PC-9 (cell line): ENCODE data around the gene S100A5. TPM values are rescaled to one million over a fixed set of nuclear protein-coding genes. Genes with fewer than 3 reads are reported as not detected.
A peak's percentile ranks its signal among the peaks of the same experiment; 100 is the strongest.

Source experiments
- BruUV-seq: library from RNA; stranded (reverse); fragments of 400-500 nt; replicated peaks from 2 replicates; lab custom pipeline; 2021; lab: Mats Ljungman, UMichigan
- CTCF ChIA-PET: fragments of 300-600 bp; sonication (Branson Sonifier 250); formaldehyde crosslinking; loops from one replicate; lab custom pipeline; 2022; ENCODE audit warnings: antibody characterized with exemption; lab: Charles Lee
- POLR2A ChIA-PET: fragments of 300-600 bp; sonication (Branson Sonifier 250); formaldehyde crosslinking; loops from one replicate; lab custom pipeline; 2022; ENCODE audit warnings: antibody characterized with exemption; ENCODE audit not compliant: unreplicated experiment; lab: Charles Lee
- DNase-seq, 2 experiments: peaks; one replicate each; pipeline versions ENCODE4 v3.0.0 to v3.0.0-alpha.2; 2015 to 2022; ENCODE audit warnings: mixed read lengths in 1 of 2
- H2AFZ ChIP-seq: fragments of 200-600 bp; sonication (generic); 2 replicates; pipeline ENCODE4 v1.8.1; 2017; ENCODE audit warnings: antibody characterized with exemption
- H3F3A ChIP-seq: fragments of 200-600 bp; sonication (generic); 2 replicates; pipeline ENCODE4 v1.8.1; 2017; ENCODE audit warnings: antibody characterized with exemption, mild to moderate bottlenecking, low read depth; ENCODE audit not compliant: insufficient read depth
- H3K27ac ChIP-seq: fragments of 200-600 bp; sonication (generic); 2 replicates; pipeline ENCODE4 v1.6.1; 2016; ENCODE audit warnings: mixed run types
- H3K27me3 ChIP-seq: fragments of 200-600 bp; sonication (generic); 2 replicates; pipeline ENCODE4 v1.6.1; 2016; ENCODE audit warnings: low read depth, mixed run types; ENCODE audit not compliant: insufficient read depth
- H3K36me3 ChIP-seq: fragments of 200-600 bp; sonication (generic); 2 replicates; pipeline ENCODE4 v1.6.1; 2016; ENCODE audit warnings: low read depth, mixed run types
- H3K4me1 ChIP-seq: fragments of 200-600 bp; sonication (generic); replicated peaks from 2 replicates; pipeline ENCODE4 v1.6.1; 2016; ENCODE audit warnings: mixed run types; ENCODE audit not compliant: insufficient read depth
- H3K4me2 ChIP-seq: fragments of 200-600 bp; sonication (generic); 2 replicates; pipeline ENCODE4 v1.6.1; 2017; ENCODE audit warnings: mixed run types
- H3K4me3 ChIP-seq: fragments of 200-600 bp; sonication (generic); 2 replicates; pipeline ENCODE4 v1.6.1; 2016; ENCODE audit warnings: mixed run types
- H3K79me2 ChIP-seq: fragments of 200-600 bp; sonication (generic); 2 replicates; pipeline ENCODE4 v1.6.1; 2017; ENCODE audit warnings: low read depth, mixed run types
- H3K9me2 ChIP-seq: fragments of 200-600 bp; sonication (generic); 2 replicates; pipeline ENCODE4 v1.8.1; 2017; ENCODE audit warnings: mild to moderate bottlenecking; ENCODE audit not compliant: insufficient read depth
- H3K9me3 ChIP-seq: fragments of 200-600 bp; sonication (generic); 2 replicates; pipeline ENCODE4 v1.8.1; 2016; ENCODE audit warnings: low read depth; ENCODE audit not compliant: insufficient read depth
- H4K20me1 ChIP-seq: fragments of 200-600 bp; sonication (generic); 2 replicates; pipeline ENCODE4 v1.8.1; 2017; ENCODE audit not compliant: insufficient read depth
- EZH2 ChIP-seq: fragments of 200-600 bp; sonication (generic); IDR thresholded peaks from 2 replicates; pipeline ENCODE4 v1.8.0; 2017; ENCODE audit warnings: antibody characterized with exemption, low read depth
- intact Hi-C: fragments of 100-400 bp; cut with micrococcal nuclease; formaldehyde crosslinking; loops from one replicate; pipeline ENCODE4 v1.10.0; 2022; ENCODE audit not compliant: unreplicated experiment
- total RNA-seq: library from RNA; stranded (reverse); gene quantifications from 2 replicates; pipeline ENCODE4 v1.2.3, GENCODE V29; 2021
- TF ChIP-seq, protein P1 (sequence below): fragments of 200-600 bp; sonication (generic); conservative IDR thresholded peaks from 2 replicates; pipeline ENCODE4 v1.6.1; 2017; ENCODE audit warnings: mixed run types, antibody characterized with exemption, mild to moderate bottlenecking, moderate library complexity

The S100A5 gene
- total RNA-seq, 1 experiment from 2014 or later, result 11.1 TPM

DNA sequence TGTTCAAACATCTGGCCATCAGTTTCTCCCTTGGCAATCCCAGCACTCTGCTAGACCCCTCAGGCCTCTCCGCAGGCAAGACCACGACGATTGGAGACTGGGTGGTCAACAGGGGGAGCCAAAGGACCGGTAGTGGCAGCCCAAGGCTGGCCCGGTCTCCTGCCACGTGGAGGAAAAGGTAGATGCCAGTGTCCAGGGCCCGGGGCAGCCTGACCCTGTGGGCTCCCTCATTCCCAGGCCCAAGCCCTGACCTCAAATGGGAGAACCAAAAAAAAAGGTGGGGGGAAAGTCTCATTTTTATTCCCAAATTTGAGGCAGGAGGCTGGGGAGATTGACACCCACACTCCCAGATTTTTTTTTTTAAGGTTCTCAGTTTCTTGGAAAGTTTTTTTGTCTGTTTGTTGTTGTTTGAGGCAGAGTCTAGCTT is 29.7 kb downstream of the S100A5 start:
- H3K79me2 ChIP-seq, result no peaks in the 10 kb centered on the region
- no peak for TF ChIP-seq EZH2
- TF ChIP-seq, protein P1, sequence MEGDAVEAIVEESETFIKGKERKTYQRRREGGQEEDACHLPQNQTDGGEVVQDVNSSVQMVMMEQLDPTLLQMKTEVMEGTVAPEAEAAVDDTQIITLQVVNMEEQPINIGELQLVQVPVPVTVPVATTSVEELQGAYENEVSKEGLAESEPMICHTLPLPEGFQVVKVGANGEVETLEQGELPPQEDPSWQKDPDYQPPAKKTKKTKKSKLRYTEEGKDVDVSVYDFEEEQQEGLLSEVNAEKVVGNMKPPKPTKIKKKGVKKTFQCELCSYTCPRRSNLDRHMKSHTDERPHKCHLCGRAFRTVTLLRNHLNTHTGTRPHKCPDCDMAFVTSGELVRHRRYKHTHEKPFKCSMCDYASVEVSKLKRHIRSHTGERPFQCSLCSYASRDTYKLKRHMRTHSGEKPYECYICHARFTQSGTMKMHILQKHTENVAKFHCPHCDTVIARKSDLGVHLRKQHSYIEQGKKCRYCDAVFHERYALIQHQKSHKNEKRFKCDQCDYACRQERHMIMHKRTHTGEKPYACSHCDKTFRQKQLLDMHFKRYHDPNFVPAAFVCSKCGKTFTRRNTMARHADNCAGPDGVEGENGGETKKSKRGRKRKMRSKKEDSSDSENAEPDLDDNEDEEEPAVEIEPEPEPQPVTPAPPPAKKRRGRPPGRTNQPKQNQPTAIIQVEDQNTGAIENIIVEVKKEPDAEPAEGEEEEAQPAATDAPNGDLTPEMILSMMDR, result peak; percentile 96
- peaks cover 51% of the 10 kb centered on the region for H3K4me1 ChIP-seq
- peaks cover 24% of the 10 kb centered on the region for H3F3A ChIP-seq
- POLR2A ChIA-PET, result no interaction called here
- H3K9me2 ChIP-seq, result no peaks in the 10 kb centered on the region
- H2AFZ ChIP-seq, result peak overlapping the region; percentile 63; the same call in 1 of the 2 replicates
- no peaks in the 10 kb centered on the region for H4K20me1 ChIP-seq
- no peak overlapping the region for H3K4me3 ChIP-seq
- H3K9me3 ChIP-seq, result no peaks in the 10 kb centered on the region
- intact Hi-C loops, result loop anchor here (1.0 to 10.0 kb wide), 7 partner anchors 57 to 476 kb away; partner anchors contain the start of genes ILF2, RAB13 and S100A13
- peak; percentile 52 to 82 for DNase-seq
- no peak overlapping the region for H3K27ac ChIP-seq
- no peaks in the 10 kb centered on the region for H3K36me3 ChIP-seq
- CTCF ChIA-PET, result interaction anchor here (0.6 to 1.3 kb wide), 7 partner anchors 35 to 296 kb away, joined by 3 to 13 read pairs (median 4); partner anchors contain the start of genes S100A16 and S100A4
- no TSS peak for BruUV-seq
- no peaks in the 10 kb centered on the region for H3K27me3 ChIP-seq
- peak overlapping the region; percentile 17; the same call in 1 of the 2 replicates for H3K4me2 ChIP-seq

DNA sequence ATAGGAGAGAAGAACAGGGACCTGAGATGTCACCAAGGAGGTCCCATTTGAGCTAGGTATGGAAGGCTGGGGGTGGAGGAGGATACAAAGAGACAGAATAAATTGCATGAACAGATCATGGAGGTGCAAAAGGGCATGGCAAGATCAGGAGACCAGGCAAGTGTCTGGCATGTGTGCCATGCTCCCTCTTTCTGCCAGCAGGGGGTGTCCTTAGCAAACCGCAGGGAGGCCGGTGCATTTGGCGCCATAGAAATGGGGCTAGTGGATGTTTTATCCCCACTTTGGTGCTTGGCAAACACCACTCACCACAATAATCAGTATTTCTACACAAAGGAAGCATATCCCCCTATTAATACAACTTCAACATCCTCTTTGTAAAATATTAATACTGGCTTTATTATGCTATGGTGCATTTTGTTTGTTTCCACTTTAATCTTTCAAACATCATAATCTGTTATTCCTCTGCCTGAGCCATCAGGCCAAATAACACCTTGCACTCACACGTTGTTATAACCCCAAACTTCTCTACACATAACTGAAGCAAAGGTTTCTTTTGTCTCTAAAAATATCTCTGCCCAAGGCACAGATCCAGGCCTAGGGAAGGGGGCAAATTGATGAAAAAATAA is 30.9 kb downstream of the S100A5 start:
- no peak overlapping the region for H3K4me2 ChIP-seq
- H3K27ac ChIP-seq, result no peak overlapping the region
- intact Hi-C loops, result loop anchor here (2.0 to 10.0 kb wide), 4 partner anchors 117 to 477 kb away; partner anchors contain the start of genes ILF2, RAB13 and S100A13
- H3K79me2 ChIP-seq, result no peaks in the 10 kb centered on the region
- H3K27me3 ChIP-seq, result no peaks in the 10 kb centered on the region
- no peak overlapping the region for H3K4me3 ChIP-seq
- H3K4me1 ChIP-seq, result peaks cover 41% of the 10 kb centered on the region
- ChIA-PET POLR2A (no interaction called here), CTCF (interaction anchor here (0.6 to 1.3 kb wide), 2 partner anchors 56 to 58 kb away, joined by 3 to 12 read pairs; no protein-coding TSS in a partner anchor)
- no peaks in the 10 kb centered on the region for H3K36me3 ChIP-seq
- H3K9me3 ChIP-seq, result no peaks in the 10 kb centered on the region
- H3K9me2 ChIP-seq, result no peaks in the 10 kb centered on the region
- TF ChIP-seq EZH2, result no peak
- TF ChIP-seq, protein P1, result peak; percentile 80
- H3F3A ChIP-seq, result peaks cover 16% of the 10 kb centered on the region; the same call in 1 of the 2 replicates
- no peak overlapping the region for H2AFZ ChIP-seq
- BruUV-seq, result no TSS peak
- peak in 1 of 2 experiments; percentile 50 for DNase-seq
- H4K20me1 ChIP-seq, result no peaks in the 10 kb centered on the region

DNA sequence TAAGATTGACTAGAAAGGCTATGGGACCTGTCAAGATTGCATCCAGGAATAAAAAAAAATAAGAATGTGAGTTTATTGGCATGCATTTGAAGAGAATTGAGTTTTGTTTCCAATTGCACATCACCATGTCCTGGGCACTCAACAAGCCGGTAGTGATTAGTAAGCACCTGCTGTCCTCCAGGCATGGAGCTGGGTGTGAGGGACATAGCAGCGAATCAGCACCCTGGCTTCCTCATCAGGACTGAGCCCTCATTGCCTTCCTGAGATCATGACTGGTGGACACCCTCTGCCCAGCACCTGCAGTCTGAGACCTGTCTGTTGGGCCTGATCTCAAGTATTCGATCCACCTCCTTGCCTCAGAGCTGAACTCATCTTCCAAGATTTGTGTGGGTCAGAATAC is 31.7 kb downstream of the S100A5 start:
- Histone ChIP-seq H3K4me3 (no peak overlapping the region), H3K4me2 (no peak overlapping the region), H3K4me1 (peaks cover 32% of the 10 kb centered on the region), H3K79me2 (no peaks in the 10 kb centered on the region), H3K9me3 (no peaks in the 10 kb centered on the region), H2AFZ (no peak overlapping the region), H3K27me3 (no peaks in the 10 kb centered on the region), H3K9me2 (no peaks in the 10 kb centered on the region), H3K27ac (no peak overlapping the region), H4K20me1 (no peaks in the 10 kb centered on the region), H3K36me3 (no peaks in the 10 kb centered on the region), H3F3A (peaks cover 8% of the 10 kb centered on the region; the same call in 1 of the 2 replicates)
- DNase-seq, result no peak
- ChIA-PET CTCF (interaction anchor here (0.6 kb wide), 1 partner anchor 57 kb away, joined by 3 read pairs; no protein-coding TSS in a partner anchor), POLR2A (no interaction called here)
- TF ChIP-seq EZH2, result no peak
- TF ChIP-seq, protein P1, result no peak
- BruUV-seq, result no TSS peak
- intact Hi-C loops, result no loop called here
